Stimulated activated CD8-positive, alpha-beta memory T cell treated with anti-CD3 and anti-CD28 coated beads, Interleukin-12 subunit alpha, Interleukin-12 subunit beta, amount 100 ng/mL, for 24 hours (primary cell): ENCODE results near the gene TROAP.
A peak's percentile ranks its signal among the peaks of the same experiment; 100 is the strongest.

Source experiments
- DNase-seq: peaks from one replicate; pipeline ENCODE4 v3.0.0-alpha.2; 2020; ENCODE audit errors: extremely low read depth

TROAP gene

DNA sequence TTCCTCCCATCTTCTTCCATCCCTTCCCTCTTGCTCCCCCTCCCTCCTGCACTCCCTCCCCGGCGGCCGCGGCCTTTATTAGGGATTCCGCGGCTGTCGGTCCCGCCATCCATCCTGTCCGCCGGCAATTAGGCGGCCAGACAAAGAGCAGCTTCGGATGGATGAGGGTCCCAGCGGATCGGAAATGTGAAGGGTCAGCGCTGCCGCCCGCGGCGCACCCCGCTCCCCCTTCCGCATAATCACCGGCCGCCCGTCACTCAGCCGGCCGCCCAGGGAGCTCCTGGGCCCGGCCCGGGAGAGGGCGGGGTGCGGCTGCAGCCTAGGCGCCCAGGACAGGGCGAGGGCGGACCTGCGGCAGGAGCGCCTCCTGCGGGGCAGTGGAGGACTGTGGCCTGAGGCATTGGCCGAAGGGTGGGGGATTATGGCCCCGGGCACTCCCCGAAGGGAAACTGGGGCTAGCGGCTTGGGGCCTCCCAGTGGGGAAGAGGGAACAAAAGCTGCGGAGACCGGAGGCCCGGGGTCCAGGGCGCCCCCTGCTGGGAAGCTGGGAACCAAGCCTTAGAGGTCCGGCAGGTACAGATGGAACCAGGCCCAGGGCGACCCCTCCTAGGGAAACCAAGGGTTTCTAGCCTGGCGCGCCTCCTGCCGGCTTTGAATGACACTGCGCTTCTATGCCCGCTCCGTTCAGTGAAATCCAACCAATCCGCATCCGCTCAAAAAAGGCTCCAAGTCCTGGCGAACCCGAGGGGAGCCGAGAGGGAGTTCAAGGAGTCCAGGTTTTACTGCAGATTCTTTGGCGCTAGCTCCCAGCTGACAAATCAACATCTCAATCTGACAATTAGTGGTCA is 19.2 kb downstream of the TROAP start:
- DNase-seq = peak; percentile 51

GRCh38 chr12:49342914-49343731 is 20.1 kb downstream of the TROAP start:
- DNase-seq = no peak

- no peak for DNase-seq
Observed at GRCh38 chr12:49344486-49345050, 21.5 kb downstream of the TROAP start.

GRCh38 chr12:49345051-49345824 is 22.2 kb downstream of the TROAP start:
- DNase-seq = no peak

DNA sequence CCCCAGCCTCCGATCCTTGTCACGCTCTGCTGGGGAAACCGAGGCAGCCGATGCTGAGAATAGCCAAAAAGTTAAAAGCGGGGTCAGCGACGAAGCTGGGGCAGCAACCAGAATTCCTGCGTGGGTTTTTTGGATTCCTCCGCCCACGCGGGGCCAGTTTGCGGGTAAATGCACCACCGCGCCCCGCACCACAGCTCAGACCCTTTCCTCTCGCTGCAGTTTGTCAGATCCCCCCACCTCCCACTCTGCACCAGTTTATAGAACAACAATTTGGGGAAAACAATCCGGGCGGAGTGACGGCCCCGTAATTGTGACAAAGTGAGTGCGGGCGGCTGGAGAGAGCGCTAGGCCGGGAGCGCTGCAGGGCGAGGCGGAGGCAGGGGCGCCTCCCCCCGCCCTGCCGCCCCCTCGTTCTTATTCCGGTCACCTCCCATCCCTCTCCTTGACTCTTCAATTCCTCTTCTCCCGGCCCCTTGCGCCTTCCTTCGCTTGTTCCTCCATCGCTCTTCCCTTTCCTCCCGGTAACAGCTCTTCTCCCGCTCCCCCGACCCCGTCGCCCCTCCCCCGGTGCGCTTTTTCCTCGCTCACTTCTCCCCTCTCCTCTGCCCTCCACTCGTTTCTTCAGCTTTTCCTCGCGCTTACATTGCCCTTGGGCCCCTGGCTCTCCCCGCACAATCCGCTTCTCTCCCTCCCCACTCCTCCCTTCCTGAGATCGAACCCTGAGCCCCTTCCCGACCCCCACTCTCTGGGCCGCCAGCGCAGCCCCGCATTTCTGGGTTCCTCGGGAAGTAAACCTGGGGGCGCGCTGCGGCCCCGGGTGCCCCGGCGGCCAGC is 23.0 kb downstream of the TROAP start:
- DNase-seq = no peak

DNA sequence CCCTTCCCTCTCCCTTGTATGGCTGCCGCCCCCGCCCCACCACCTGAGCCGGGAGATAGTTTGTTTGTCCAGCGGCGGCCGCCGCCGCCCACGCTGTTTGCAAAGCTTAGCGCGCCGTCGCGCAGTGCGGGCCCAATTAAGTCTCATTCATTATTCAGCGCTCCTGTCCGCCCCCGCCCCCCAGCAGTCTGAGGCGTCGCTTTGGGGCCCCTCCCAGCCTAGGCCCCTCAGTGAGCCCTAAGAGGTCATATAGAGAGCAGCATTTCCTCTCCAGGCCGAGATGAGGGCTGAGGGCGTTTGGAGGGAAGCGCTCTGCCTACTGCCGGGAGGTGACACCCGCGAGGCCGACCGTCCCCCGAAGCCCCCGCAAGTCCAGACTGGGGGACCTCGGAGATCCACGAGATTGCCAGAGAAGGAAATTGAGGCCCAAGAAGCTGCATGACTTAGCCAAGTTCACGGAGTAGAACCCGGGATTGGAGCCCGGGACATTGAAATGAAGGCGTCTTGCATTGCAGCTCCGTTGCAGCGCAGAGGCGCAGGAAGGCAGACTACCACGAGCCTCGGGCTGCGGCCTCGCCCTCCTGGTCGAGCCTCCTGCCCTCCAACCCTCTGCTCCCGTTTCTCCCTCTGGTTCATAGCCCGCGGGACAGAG is 23.7 kb downstream of the TROAP start, which contains the start of gene DNAJC22:
DNAJC22 (plus strand) TSS at position 230 of the 652 bp plus-strand sequence. CDS start 1,985 bp downstream, outside the sequence.
- DNase-seq = no peak

GRCh38 chr12:49347311-49348193 is 24.5 kb downstream of the TROAP start:
- peak; percentile 54 for DNase-seq

- no peak for DNase-seq
Observed at GRCh38 chr12:49348781-49349180, 25.7 kb downstream of the TROAP start.

- no peak for DNase-seq
Observed at GRCh38 chr12:49349266-49349665, 26.2 kb downstream of the TROAP start.

- DNase-seq = no peak
Observed at GRCh38 chr12:49352351-49352750, 29.3 kb downstream of the TROAP start.

GRCh38 chr12:49355913-49356312 is 32.9 kb downstream of the TROAP start:
- DNase-seq = no peak

- DNase-seq = no peak
Observed at GRCh38 chr12:49357103-49357678, 34.1 kb downstream of the TROAP start.

DNA sequence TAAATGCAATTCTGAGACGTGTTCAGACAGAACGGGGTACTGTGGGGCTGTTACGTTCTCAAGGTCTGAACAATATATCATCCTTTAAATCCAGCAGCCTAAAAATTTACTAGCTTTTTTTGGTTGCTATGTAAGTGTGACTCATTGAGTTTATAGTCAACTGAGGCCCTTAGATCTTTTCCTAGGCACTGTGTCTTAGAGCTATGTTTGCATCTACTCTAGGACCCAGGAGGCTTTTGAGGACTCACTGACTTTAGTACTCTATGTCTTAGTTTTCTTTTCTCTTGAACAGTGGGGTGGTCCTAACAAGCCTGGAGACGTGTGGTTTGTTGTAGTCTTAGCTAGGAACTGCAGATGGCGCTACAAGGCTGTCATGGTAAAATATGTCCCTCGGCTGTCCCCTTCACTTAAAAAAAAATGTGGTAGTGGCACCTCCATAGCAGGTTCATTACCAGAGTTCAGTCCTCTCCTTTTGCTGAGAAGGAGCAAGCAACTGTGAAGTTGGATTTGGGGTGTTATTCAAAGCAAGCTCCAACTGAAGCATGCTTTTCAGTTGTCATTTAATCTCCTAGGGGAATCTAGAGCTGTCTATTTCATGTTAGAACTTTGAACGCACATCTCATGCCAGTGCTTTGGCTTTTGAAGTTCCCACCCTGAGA is 35.6 kb downstream of the TROAP start:
- no peak for DNase-seq

DNA sequence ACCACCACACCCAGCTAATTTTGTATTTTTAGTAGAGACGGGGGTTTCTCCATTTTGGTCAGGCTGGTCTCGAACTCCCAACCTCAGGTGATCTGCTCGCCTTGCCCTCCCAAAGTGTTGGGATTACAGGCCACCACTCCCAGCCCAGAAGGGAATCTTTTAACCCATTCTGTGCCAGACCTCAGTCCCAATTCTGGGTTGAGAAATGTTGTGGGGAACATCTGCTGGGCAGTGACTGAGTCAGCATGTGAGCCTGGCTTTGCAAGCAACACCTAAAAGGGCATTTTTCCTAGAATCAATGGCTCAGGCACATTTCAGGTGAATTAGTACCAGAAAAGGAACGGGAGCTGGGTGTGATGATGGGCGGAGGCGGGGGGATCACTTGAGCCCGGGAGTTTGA is 36.6 kb downstream of the TROAP start:
- no peak for DNase-seq

DNA sequence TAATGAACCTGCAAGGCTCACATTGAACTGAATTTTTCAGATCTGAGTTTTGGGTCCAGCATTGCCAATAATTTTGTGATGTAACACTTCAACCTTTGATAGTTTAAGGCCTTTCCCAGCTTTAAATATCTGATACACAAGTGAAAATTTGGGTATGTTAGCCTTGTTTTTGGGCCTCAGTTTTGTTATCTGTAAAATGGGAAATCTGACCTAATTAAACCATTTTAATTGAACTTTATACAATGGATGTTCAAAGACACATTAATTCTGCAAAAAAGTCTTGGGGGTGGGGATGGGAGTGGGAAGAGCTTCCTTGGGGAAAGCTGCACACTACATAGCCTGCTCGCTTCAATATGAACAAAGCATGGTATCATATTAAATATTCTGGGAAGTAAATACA is 39.0 kb downstream of the TROAP start:
- no peak for DNase-seq

GRCh38 chr12:49364989-49365388 is 41.9 kb downstream of the TROAP start:
- DNase-seq = no peak

DNA sequence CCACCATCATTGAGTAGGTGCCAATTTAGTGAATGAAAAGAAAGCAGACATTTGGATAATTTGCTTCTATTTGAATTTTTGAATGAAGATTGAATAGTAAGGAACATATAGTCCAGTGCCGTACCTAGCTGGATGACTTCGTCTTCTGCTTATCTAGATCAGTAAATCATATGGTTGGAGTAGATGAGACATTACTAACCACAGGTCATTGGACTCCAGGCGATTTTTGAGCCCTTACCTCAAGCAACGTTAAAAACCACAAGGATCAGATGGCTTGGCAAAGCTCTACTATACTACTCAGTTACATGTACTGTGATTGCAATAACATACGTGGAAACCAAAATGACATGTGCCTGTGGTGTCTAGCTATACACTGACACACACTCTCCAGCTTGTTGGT is 42.5 kb downstream of the TROAP start:
- DNase-seq = no peak

DNA sequence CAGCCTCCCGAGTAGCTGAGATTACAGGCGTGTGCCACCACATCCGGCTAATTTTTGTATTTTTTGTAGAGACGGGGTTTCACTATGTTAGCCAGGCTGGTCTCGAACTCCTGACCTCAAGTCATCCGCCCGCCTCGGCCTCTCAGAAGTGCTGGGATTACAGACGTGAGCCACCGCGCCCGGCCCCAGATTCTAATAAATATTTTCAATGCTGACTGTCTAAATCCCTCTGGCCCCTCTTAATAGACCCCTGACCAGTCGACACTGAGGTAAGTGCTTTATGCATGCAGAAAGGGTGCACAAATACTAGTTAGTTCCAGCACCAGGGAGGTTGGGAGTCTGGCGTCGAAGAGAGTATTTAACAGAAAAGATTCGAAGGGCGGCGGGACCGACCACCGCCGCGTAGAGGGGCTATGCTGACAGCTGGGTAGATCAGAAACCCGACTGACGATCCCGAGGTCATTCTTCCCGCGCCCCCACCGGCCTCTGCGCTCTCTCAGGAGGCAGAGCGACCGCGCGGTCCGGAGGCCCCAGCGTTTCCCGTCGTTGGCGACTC is 43.1 kb downstream of the TROAP start:
- no peak for DNase-seq
